Raji (cell line): ENCODE measurements around the gene APBA2.

ENCODE experiments used
- POLR2A ChIP-seq: IDR thresholded peaks from 2 replicates; pipeline ENCODE4 v1.6.1; 2011; ENCODE audit warnings: low read depth, low read length, control low read depth; ENCODE audit not compliant: insufficient read depth

The APBA2 gene

GRCh38 chr15:29103824-29104565, 218.2 kb downstream of the APBA2 start:
- no peak for TF ChIP-seq POLR2A

GRCh38 chr15:29104566-29104880, 218.7 kb downstream of the APBA2 start:
- TF ChIP-seq POLR2A = no peak

- no peak for TF ChIP-seq POLR2A
Observed at GRCh38 chr15:29105151-29105854, 219.5 kb downstream of the APBA2 start.

- TF ChIP-seq POLR2A = no peak
Observed at GRCh38 chr15:29106116-29106515, 220.3 kb downstream of the APBA2 start.

GRCh38 chr15:29106551-29107290, 220.9 kb downstream of the APBA2 start:
- no peak for TF ChIP-seq POLR2A

- no peak for TF ChIP-seq POLR2A
Observed at GRCh38 chr15:29107291-29107890, 221.6 kb downstream of the APBA2 start.

GRCh38 chr15:29107971-29108645, 222.3 kb downstream of the APBA2 start:
- TF ChIP-seq POLR2A = no peak

- no peak for TF ChIP-seq POLR2A
Observed at GRCh38 chr15:29109762-29110161, 224.0 kb downstream of the APBA2 start.

- TF ChIP-seq POLR2A = no peak
Observed at GRCh38 chr15:29110176-29110575, 224.4 kb downstream of the APBA2 start.

GRCh38 chr15:29110733-29111132, 225.0 kb downstream of the APBA2 start:
- no peak for TF ChIP-seq POLR2A

- TF ChIP-seq POLR2A = no peak
Observed at GRCh38 chr15:29111705-29112281, 226.0 kb downstream of the APBA2 start.

- TF ChIP-seq POLR2A = no peak
Observed at GRCh38 chr15:29113336-29114220, 227.8 kb downstream of the APBA2 start.

- TF ChIP-seq POLR2A = no peak
Observed at GRCh38 chr15:29114221-29115092, 228.7 kb downstream of the APBA2 start.
